Gastroesophageal sphincter (tissue), 4 donors: ENCODE results near the gene CNTNAP5. TPM values are rescaled to one million over a fixed set of nuclear protein-coding genes. Genes with fewer than 3 reads are reported as not detected.

Experiments
- ATAC-seq: fragments of 150-250 bp; one replicate; pipeline ENCODE4 v1.9.1; 2016; ENCODE audit warnings: mild to moderate bottlenecking, moderate library complexity
- H3K27ac ChIP-seq, 4 donors: fragments of 200-600 bp; sonication (generic) in 3 of 4; 1 replicate in 3 of 4; 2 replicates in 1 of 4; pipeline ENCODE4 v1.5.1; 2016 to 2019
- H3K27me3 ChIP-seq: fragments of 200-600 bp; sonication (generic); one replicate; pipeline ENCODE4 v1.5.1; 2019
- H3K36me3 ChIP-seq, 2 donors: fragments of 200-600 bp; sonication (generic); one replicate each; pipeline ENCODE4 v1.5.1; 2019; ENCODE audit warnings: control low read depth in 1 of 2
- H3K4me1 ChIP-seq, 3 donors: fragments of 200-600 bp; sonication (generic); 1 replicate in 2 of 3; 2 replicates in 1 of 3; pipeline ENCODE4 v1.5.1; 2016 to 2019; ENCODE audit warnings: control low read depth in 2 of 3
- H3K4me3 ChIP-seq, 2 donors: fragments of 200-600 bp; sonication (generic); one replicate each; pipeline ENCODE4 v1.5.1; 2019; ENCODE audit warnings: mild to moderate bottlenecking in 1 of 2, moderate library complexity in 1 of 2
- H3K9me3 ChIP-seq, 3 donors: fragments of 200-600 bp; sonication (generic); one replicate each; pipeline ENCODE4 v1.5.1; 2017 to 2019; ENCODE audit warnings: control low read depth in 2 of 3
- EP300 ChIP-seq: sonication (generic); formaldehyde crosslinking; IDR thresholded peaks from one replicate; pipeline ENCODE4 v1.6.1; 2017; ENCODE audit warnings: antibody characterized with exemption, mild to moderate bottlenecking
- POLR2A ChIP-seq, 2 donors: fragments of 450-650 bp; IDR thresholded peaks; one replicate each; pipeline ENCODE4 v1.6.1; 2017; ENCODE audit warnings: antibody characterized with exemption in 2 of 2, mild to moderate bottlenecking in 2 of 2, moderate library complexity in 1 of 2
- POLR2AphosphoS5 ChIP-seq: sonication (generic); formaldehyde crosslinking; IDR thresholded peaks from one replicate; pipeline ENCODE4 v1.6.1; 2017; ENCODE audit warnings: antibody characterized with exemption
- WGBS, 2 donors: methylation state at CpG; one replicate each; pipeline ENCODE4 v1.1.5; 2018; ENCODE audit warnings: low coverage in 1 of 2; 5-methylcytosine and 5-hydroxymethylcytosine counted together
- total RNA-seq, 4 donors: library from RNA; depleted of rRNA; stranded (reverse); fragments of >200 nt; gene quantifications; one replicate each; pipeline ENCODE4 v1.1.0, GENCODE V29; 2016
- TF ChIP-seq, protein P1 (sequence below), 4 experiments: fragments of 200-600 bp in 2 of 4; fragments of 450-650 bp in 2 of 4; sonication (generic) in 1 of 4; IDR thresholded peaks; one replicate each; pipeline ENCODE4 v1.5.1; 2017 to 2019; ENCODE audit warnings: antibody characterized with exemption in 4 of 4, mild to moderate bottlenecking in 2 of 4, moderate library complexity in 2 of 4

The CNTNAP5 gene
- total RNA-seq, 4 donors from 2014 or later: 3.2 TPM; not detected in 3

DNA sequence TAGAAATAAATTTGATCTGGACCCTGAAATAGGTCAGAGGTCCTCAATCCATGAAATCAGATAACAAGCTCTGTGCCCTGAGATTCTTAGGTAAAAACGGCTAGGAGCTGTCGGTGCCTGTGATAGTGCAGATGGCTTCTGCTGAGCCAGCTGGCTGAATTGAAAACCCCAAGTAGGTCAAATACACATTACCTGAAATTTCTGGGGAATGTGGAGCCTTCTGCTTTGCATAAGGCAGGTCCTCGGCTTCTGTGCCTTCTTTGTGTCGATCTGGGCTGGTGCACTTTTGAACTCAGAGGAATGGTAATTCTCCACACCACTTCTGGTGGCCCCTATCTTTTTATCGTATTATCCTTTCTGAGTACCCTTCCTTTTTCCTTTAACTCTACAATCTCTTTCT lies 66.6 kb downstream of the CNTNAP5 start:
- Histone ChIP-seq H3K27me3 (peaks cover 5% of the 10 kb centered on the region), H3K36me3 (no peaks in the 10 kb centered on the region), H3K4me3 (no peak overlapping the region), H3K27ac (no peak overlapping the region), H3K9me3 (no peaks in the 10 kb centered on the region), H3K4me1 (no peaks in the 10 kb centered on the region)
- TF ChIP-seq POLR2A (IDR thresholded peaks at IDR 0.05) (no peak), EP300 (no peak), POLR2AphosphoS5 (no peak)
- TF ChIP-seq, protein P1, sequence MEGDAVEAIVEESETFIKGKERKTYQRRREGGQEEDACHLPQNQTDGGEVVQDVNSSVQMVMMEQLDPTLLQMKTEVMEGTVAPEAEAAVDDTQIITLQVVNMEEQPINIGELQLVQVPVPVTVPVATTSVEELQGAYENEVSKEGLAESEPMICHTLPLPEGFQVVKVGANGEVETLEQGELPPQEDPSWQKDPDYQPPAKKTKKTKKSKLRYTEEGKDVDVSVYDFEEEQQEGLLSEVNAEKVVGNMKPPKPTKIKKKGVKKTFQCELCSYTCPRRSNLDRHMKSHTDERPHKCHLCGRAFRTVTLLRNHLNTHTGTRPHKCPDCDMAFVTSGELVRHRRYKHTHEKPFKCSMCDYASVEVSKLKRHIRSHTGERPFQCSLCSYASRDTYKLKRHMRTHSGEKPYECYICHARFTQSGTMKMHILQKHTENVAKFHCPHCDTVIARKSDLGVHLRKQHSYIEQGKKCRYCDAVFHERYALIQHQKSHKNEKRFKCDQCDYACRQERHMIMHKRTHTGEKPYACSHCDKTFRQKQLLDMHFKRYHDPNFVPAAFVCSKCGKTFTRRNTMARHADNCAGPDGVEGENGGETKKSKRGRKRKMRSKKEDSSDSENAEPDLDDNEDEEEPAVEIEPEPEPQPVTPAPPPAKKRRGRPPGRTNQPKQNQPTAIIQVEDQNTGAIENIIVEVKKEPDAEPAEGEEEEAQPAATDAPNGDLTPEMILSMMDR (IDR thresholded peaks at IDR 0.05): no peak
- no peak for ATAC-seq
- WGBS, 2 donors: 50 to 71% methylated on average over 2 to 5 of the region's 5 CpGs

DNA sequence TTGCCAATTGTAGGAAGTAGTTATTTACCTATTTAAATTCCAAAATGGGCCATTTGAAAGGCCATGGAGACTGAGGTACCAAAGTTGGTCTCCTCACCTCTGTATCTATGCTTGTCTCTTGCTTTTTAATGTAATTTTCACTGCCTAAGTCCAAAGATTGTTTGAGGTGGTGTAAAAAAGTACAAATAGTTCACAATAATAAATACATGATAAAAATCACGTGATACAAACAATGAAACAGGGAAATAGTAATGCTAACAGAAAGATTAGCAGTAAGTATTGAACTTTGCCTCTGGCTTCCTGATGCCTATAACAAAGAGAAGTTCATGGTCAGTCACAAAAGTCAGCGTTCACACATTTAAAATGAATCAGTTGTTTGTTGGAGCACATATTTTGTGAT lies 67.6 kb downstream of the CNTNAP5 start:
- Histone ChIP-seq H3K27me3 (peaks cover 5% of the 10 kb centered on the region), H3K36me3 (no peaks in the 10 kb centered on the region), H3K4me3 (no peak overlapping the region), H3K27ac (no peak overlapping the region), H3K9me3 (no peaks in the 10 kb centered on the region), H3K4me1 (no peaks in the 10 kb centered on the region)
- TF ChIP-seq POLR2AphosphoS5 (no peak), EP300 (no peak), POLR2A (IDR thresholded peaks at IDR 0.05) (no peak)
- TF ChIP-seq, protein P1 (IDR thresholded peaks at IDR 0.05): no peak
- no peak for ATAC-seq
- WGBS, 2 donors: 83 to 94% methylated on average over 2 of the region's 2 CpGs

DNA sequence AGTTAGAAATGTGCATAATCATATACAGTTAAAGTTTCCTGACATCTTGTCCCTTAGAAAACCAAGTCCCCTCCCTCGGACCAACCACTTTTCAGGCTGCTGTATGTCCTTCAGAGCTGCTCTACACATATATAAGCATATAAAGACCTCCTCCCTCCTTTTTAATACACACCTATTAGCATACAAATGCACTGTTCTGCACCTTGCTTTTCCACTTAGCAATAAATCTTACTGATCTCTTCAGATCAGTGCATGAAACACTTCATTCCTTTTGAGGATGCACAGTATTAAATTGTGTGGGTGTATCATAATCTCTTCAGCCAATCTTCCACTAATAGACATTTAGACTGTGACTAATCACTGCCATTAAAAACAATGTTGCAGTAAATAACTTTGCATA lies 79.8 kb downstream of the CNTNAP5 start:
- no peak overlapping the region for H3K27ac ChIP-seq
- WGBS, 2 donors: 88 to 100% methylated on average over 1 of the region's 1 CpG
- H3K4me3 ChIP-seq: no peak overlapping the region
- ATAC-seq: no peak
- TF ChIP-seq, protein P1 (IDR thresholded peaks at IDR 0.05): no peak
- TF ChIP-seq POLR2A (IDR thresholded peaks at IDR 0.05) (no peak), EP300 (no peak), POLR2AphosphoS5 (no peak)
- no peaks in the 10 kb centered on the region for H3K27me3 ChIP-seq
- no peaks in the 10 kb centered on the region for H3K36me3 ChIP-seq
- H3K9me3 ChIP-seq: no peaks in the 10 kb centered on the region
- no peaks in the 10 kb centered on the region for H3K4me1 ChIP-seq

DNA sequence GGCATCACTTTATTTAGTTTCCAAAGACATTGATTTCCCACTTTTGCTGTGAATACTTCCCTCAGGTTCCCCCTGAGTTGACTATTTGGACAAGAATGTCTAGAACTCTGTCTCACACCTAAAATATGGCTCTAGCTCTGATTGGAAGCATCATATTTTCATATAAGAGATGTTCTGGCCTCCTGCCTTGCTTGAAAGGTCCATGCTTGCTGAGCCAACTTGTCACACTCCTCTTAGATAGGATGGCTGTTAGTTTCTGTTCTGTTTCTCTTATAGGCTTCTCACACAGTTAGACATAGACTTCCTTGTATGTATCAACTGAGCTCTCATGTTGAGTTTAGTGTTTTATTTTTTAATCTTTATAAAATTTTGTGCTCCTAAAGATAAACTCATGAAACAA lies 87.1 kb downstream of the CNTNAP5 start:
- Histone ChIP-seq H3K27ac (no peak overlapping the region), H3K4me3 (no peak overlapping the region), H3K9me3 (no peaks in the 10 kb centered on the region), H3K36me3 (no peaks in the 10 kb centered on the region), H3K4me1 (no peaks in the 10 kb centered on the region), H3K27me3 (no peaks in the 10 kb centered on the region)
- no peak for ATAC-seq
- no peak for TF ChIP-seq EP300
- no peak for TF ChIP-seq POLR2AphosphoS5
- TF ChIP-seq, protein P1 (IDR thresholded peaks at IDR 0.05): no peak
- TF ChIP-seq POLR2A (IDR thresholded peaks at IDR 0.05): no peak

DNA sequence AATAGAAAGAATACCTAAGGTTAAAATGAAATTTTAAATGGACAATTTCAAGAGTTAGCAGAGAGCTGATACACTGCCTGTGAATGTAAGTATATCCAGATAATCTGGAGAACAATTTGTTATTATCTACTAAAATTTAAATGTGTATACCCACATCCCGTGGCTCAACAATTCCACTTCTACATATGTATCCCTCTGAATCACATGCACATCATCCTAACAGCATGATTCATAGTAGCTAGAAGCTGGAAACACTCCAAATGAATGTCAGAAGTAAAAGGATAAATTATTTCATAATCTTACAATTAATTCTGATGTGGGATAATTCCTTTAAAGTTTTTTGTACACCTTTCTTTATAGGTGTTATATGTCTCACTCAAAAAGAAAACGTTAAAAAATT lies 87.9 kb downstream of the CNTNAP5 start:
- no peaks in the 10 kb centered on the region for H3K36me3 ChIP-seq
- H3K9me3 ChIP-seq: no peaks in the 10 kb centered on the region
- TF ChIP-seq, protein P1 (IDR thresholded peaks at IDR 0.05): no peak
- TF ChIP-seq POLR2AphosphoS5 (no peak), EP300 (no peak), POLR2A (IDR thresholded peaks at IDR 0.05) (no peak)
- no peak overlapping the region for H3K4me3 ChIP-seq
- no peaks in the 10 kb centered on the region for H3K4me1 ChIP-seq
- H3K27ac ChIP-seq: no peak overlapping the region
- no peaks in the 10 kb centered on the region for H3K27me3 ChIP-seq
- 49 to 58% methylated on average over 2 of the region's 2 CpGs for WGBS, 2 donors
- ATAC-seq: no peak
